H1 (cell line): ENCODE measurements around the gene BTNL8. TPM values are rescaled to one million over a fixed set of nuclear protein-coding genes. Genes with fewer than 3 reads are reported as not detected.

Experiments
- CTCF ChIA-PET: fragments of 300-600 bp; sonication (Branson Sonifier 250); formaldehyde crosslinking; loops from one replicate; lab custom pipeline; 2021; ENCODE audit not compliant: partially characterized antibody; lab: Charles Lee
- POLR2A ChIA-PET: fragments of 300-600 bp; sonication (Branson Sonifier 250); formaldehyde crosslinking; loops from one replicate; lab custom pipeline; 2021; ENCODE audit warnings: inconsistent platforms; ENCODE audit not compliant: partially characterized antibody; lab: Charles Lee
- DNase-seq, 2 experiments: peaks; one replicate each; pipeline versions ENCODE4 v3.0.0 to v3.0.0-alpha.2; 2010 to 2022; ENCODE audit warnings: low spot score in 2 of 2, low read depth in 1 of 2, mixed read lengths in 1 of 2
- FAIRE-seq: peaks from 2 replicates; lab custom pipeline; 2011; peaks lifted over from hg19 to GRCh38; lab: Jason Lieb, UNC
- H2AFZ ChIP-seq: 2 replicates; pipeline ENCODE4 v1.8.1; 2012; ENCODE audit warnings: low read length, inconsistent platforms
- H2AK5ac ChIP-seq: 2 replicates; pipeline ENCODE4 v1.6.1; 2013; ENCODE audit warnings: low read depth, low read length
- H2BK120ac ChIP-seq: replicated peaks from 2 replicates; pipeline ENCODE3; 2013; ENCODE audit warnings: low read depth, low read length, inconsistent platforms
- H2BK12ac ChIP-seq: 2 replicates; pipeline ENCODE4 v1.6.1; 2013; ENCODE audit warnings: low read depth, low read length
- H2BK15ac ChIP-seq: 2 replicates; pipeline ENCODE4 v1.6.1; 2013; ENCODE audit warnings: low read length
- H2BK20ac ChIP-seq: 2 replicates; pipeline ENCODE4 v1.6.1; 2013; ENCODE audit warnings: low read length
- H2BK5ac ChIP-seq: 2 replicates; pipeline ENCODE4 v1.6.1; 2013; ENCODE audit warnings: low read depth, low read length
- H3K14ac ChIP-seq: 2 replicates; pipeline ENCODE4 v1.6.1; 2013; ENCODE audit warnings: inconsistent platforms; ENCODE audit not compliant: insufficient read length
- H3K18ac ChIP-seq: 2 replicates; pipeline ENCODE4 v1.6.1; 2013; ENCODE audit warnings: low read length; ENCODE audit errors: extremely low read depth
- H3K23ac ChIP-seq: 2 replicates; pipeline ENCODE4 v1.6.1; 2013; ENCODE audit warnings: inconsistent platforms; ENCODE audit not compliant: insufficient read length
- H3K23me2 ChIP-seq: 2 replicates; pipeline ENCODE4 v1.6.1; 2013; ENCODE audit warnings: low read depth, low read length
- H3K27ac ChIP-seq: 2 replicates; pipeline ENCODE4 v1.6.1; 2011; ENCODE audit warnings: low read depth, low read length, inconsistent platforms
- H3K27me3 ChIP-seq, 4 experiments: replicated peaks in 1 of 4; 1 replicate in 1 of 4; 2 replicates in 3 of 4; pipeline versions ENCODE4 v1.6.1 to v1.8.1; 2011 to 2013; ENCODE audit warnings: low read length in 3 of 4, mild to moderate bottlenecking in 3 of 4, inconsistent platforms in 2 of 4, mixed read lengths in 2 of 4, moderate library complexity in 1 of 4; ENCODE audit not compliant: control insufficient read depth in 3 of 4, insufficient read depth in 3 of 4; ENCODE audit errors: extremely low read depth in 1 of 4
- H3K36me3 ChIP-seq, 4 experiments: 2 replicates each; pipeline versions ENCODE4 v1.6.1 to v1.8.1; 2011 to 2013; ENCODE audit warnings: mild to moderate bottlenecking in 4 of 4, low read length in 3 of 4, moderate library complexity in 2 of 4, control low read depth in 1 of 4, inconsistent platforms in 1 of 4; ENCODE audit not compliant: insufficient read depth in 4 of 4, control insufficient read depth in 2 of 4
- H3K4ac ChIP-seq: replicated peaks from 2 replicates; pipeline ENCODE3; 2013; ENCODE audit warnings: low read length, low read depth, mixed read lengths, inconsistent platforms; ENCODE audit not compliant: insufficient read length
- H3K4me1 ChIP-seq, 4 experiments: replicated peaks in 1 of 4; 1 replicate in 1 of 4; 2 replicates in 3 of 4; pipeline versions ENCODE4 v1.6.1 to v1.8.1; 2011 to 2013; ENCODE audit warnings: low read length in 3 of 4, inconsistent platforms in 2 of 4, mixed read lengths in 1 of 4; ENCODE audit not compliant: insufficient read depth in 4 of 4, control insufficient read depth in 3 of 4
- H3K4me2 ChIP-seq, 2 experiments: 2 replicates each; pipeline versions ENCODE4 v1.6.1 to v1.8.1; 2011 to 2013; ENCODE audit warnings: low read depth in 2 of 2, low read length in 2 of 2, control low read depth in 1 of 2, inconsistent platforms in 1 of 2, mild to moderate bottlenecking in 1 of 2; ENCODE audit not compliant: insufficient read depth in 1 of 2
- H3K4me3 ChIP-seq, 4 experiments: fragments of 200-600, 300-600 bp in 1 of 4; sonication (generic), shearing (Covaris generic), sonication (Bioruptor Twin) in 1 of 4; 2 replicates each; pipeline versions ENCODE4 v1.5.1 to v1.8.1; 2011 to 2016; ENCODE audit warnings: low read length in 4 of 4, low read depth in 3 of 4, control low read depth in 2 of 4, inconsistent platforms in 2 of 4, mild to moderate bottlenecking in 2 of 4, mixed read lengths in 1 of 4, moderate library complexity in 1 of 4; ENCODE audit not compliant: insufficient read depth in 2 of 4; ENCODE audit errors: extremely low read depth in 1 of 4
- H3K56ac ChIP-seq: replicated peaks from 2 replicates; pipeline ENCODE3; 2013; ENCODE audit warnings: low read depth, mild to moderate bottlenecking, mixed read lengths, low read length, inconsistent platforms; ENCODE audit not compliant: insufficient read length
- H3K79me1 ChIP-seq: 2 replicates; pipeline ENCODE4 v1.6.1; 2013; ENCODE audit warnings: low read depth, low read length, control low read depth
- H3K79me2 ChIP-seq, 2 experiments: 2 replicates each; pipeline versions ENCODE4 v1.6.1 to v1.8.1; 2012 to 2013; ENCODE audit warnings: low read length in 2 of 2, mild to moderate bottlenecking in 2 of 2, inconsistent platforms in 1 of 2; ENCODE audit not compliant: insufficient read depth in 2 of 2, control insufficient read depth in 1 of 2
- H3K9ac ChIP-seq, 4 experiments: replicated peaks in 1 of 4; 1 replicate in 1 of 4; 2 replicates in 3 of 4; pipeline versions ENCODE4 v1.6.1 to v1.8.1; 2011 to 2013; ENCODE audit warnings: low read depth in 3 of 4, low read length in 3 of 4, control low read depth in 2 of 4, mild to moderate bottlenecking in 2 of 4, moderate library complexity in 2 of 4, inconsistent platforms in 1 of 4; ENCODE audit errors: extremely low read depth in 1 of 4
- H3K9me3 ChIP-seq, 2 experiments: 2 replicates each; pipeline versions ENCODE4 v1.6.1 to v1.8.1; 2012 to 2013; ENCODE audit warnings: mild to moderate bottlenecking in 2 of 2, moderate library complexity in 2 of 2, control low read depth in 1 of 2, inconsistent platforms in 1 of 2, low read depth in 1 of 2, low read length in 1 of 2, mixed read lengths in 1 of 2; ENCODE audit not compliant: insufficient read depth in 2 of 2
- H4K20me1 ChIP-seq, 2 experiments: replicated peaks in 1 of 2; 2 replicates each; pipeline versions ENCODE3 to v1.8.1; 2011 to 2013; ENCODE audit warnings: inconsistent platforms in 2 of 2, low read length in 2 of 2, mild to moderate bottlenecking in 1 of 2; ENCODE audit not compliant: insufficient read depth in 2 of 2, control insufficient read depth in 1 of 2
- H4K5ac ChIP-seq: 2 replicates; pipeline ENCODE4 v1.6.1; 2013; ENCODE audit warnings: low read length, low read depth, mixed read lengths, inconsistent platforms; ENCODE audit not compliant: insufficient read length
- H4K8ac ChIP-seq: 2 replicates; pipeline ENCODE4 v1.8.0; 2013; ENCODE audit warnings: mild to moderate bottlenecking, moderate library complexity, low read length, inconsistent platforms; ENCODE audit not compliant: insufficient read depth; ENCODE audit errors: extremely low read depth
- H4K91ac ChIP-seq: replicated peaks from 2 replicates; pipeline ENCODE3; 2013; ENCODE audit warnings: low read length, mixed read lengths, inconsistent platforms; ENCODE audit not compliant: insufficient read length
- BRCA1 ChIP-seq: IDR thresholded peaks from 2 replicates; pipeline ENCODE4 v1.6.1; 2012; ENCODE audit warnings: low read depth, low read length, improper control_type of control experiment
- EZH2 ChIP-seq: fragments of 200-600 bp; sonication (generic); IDR thresholded peaks from 2 replicates; pipeline ENCODE4 v1.7.1; 2012; ENCODE audit warnings: low read depth, mild to moderate bottlenecking, moderate library complexity, low read length, inconsistent platforms; ENCODE audit not compliant: severe bottlenecking
- FOSL1 ChIP-seq: IDR thresholded peaks from 2 replicates; pipeline ENCODE4 v1.6.1; 2011; ENCODE audit warnings: mild to moderate bottlenecking, low read depth, low read length, moderate library complexity; ENCODE audit not compliant: insufficient read depth
- GTF2F1 ChIP-seq: IDR thresholded peaks from 2 replicates; pipeline ENCODE4 v1.6.1; 2012; ENCODE audit warnings: low read depth, low read length, improper control_type of control experiment, borderline replicate concordance
- KDM1A ChIP-seq: fragments of 200-600, 300-600 bp; sonication (generic); IDR thresholded peaks from 2 replicates; pipeline ENCODE4 v1.7.1; 2016; ENCODE audit warnings: mild to moderate bottlenecking, low read length, borderline replicate concordance
- KDM4A ChIP-seq: IDR thresholded peaks from one replicate; pipeline ENCODE4 v1.7.1; 2012; ENCODE audit warnings: low read depth, mild to moderate bottlenecking, moderate library complexity, low read length, inconsistent platforms; ENCODE audit not compliant: severe bottlenecking
- POU5F1 ChIP-seq: IDR thresholded peaks from 2 replicates; pipeline ENCODE4 v1.6.1; 2011; ENCODE audit warnings: low read depth, mild to moderate bottlenecking, low read length, moderate library complexity
- RBBP5 ChIP-seq: IDR thresholded peaks from 2 replicates; pipeline ENCODE4 v1.7.1; 2012; ENCODE audit warnings: low read depth, mild to moderate bottlenecking, inconsistent platforms, low read length, moderate library complexity, borderline replicate concordance
- RXRA ChIP-seq: IDR thresholded peaks from 2 replicates; pipeline ENCODE4 v1.6.1; 2011; ENCODE audit warnings: low read depth, mild to moderate bottlenecking, low read length, moderate library complexity; ENCODE audit not compliant: insufficient read depth
- TAF7 ChIP-seq: optimal IDR thresholded peaks from 2 replicates; pipeline ENCODE3; 2011; ENCODE audit warnings: low read depth, mild to moderate bottlenecking, inconsistent platforms, low read length, moderate library complexity, borderline replicate concordance
- TEAD4 ChIP-seq: IDR thresholded peaks from 2 replicates; pipeline ENCODE4 v1.6.1; 2012; ENCODE audit warnings: low read depth, low read length, inconsistent platforms, mixed read lengths
- YY1 ChIP-seq: IDR thresholded peaks from 2 replicates; pipeline ENCODE4 v1.6.1; 2011; ENCODE audit warnings: low read depth, mild to moderate bottlenecking, low read length
- ZNF274 ChIP-seq: IDR thresholded peaks from 2 replicates; pipeline ENCODE4 v1.7.0; 2012; ENCODE audit warnings: low read length, borderline replicate concordance; ENCODE audit errors: extremely low read depth
- whole genome bisulfite sequencing, 2 experiments: shearing (Covaris generic) in 1 of 2; methylation state at CpG; one replicate each; pipeline versions ENCODE4 v1.1.6 to v1.1.7; 2013 to 2015; ENCODE audit warnings: low lambda C conversion rate in 2 of 2, mixed read lengths in 2 of 2, inconsistent platforms in 1 of 2, low coverage in 1 of 2, missing lambda C conversion rate in 1 of 2; ENCODE audit not compliant: insufficient replicate concordance in 2 of 2, insufficient coverage in 1 of 2, insufficient read length in 1 of 2; ENCODE audit errors: extremely low coverage in 1 of 2, missing lambda C conversion rate in 1 of 2; 5-methylcytosine and 5-hydroxymethylcytosine counted together
- polyA plus RNA-seq, 7 experiments: library from polyadenylated mRNA; depleted of rRNA in 3 of 7; stranded (reverse) in 5 of 7; unstranded in 2 of 7; fragments of >200 nt in 5 of 7; fragments of 200-250 nt in 2 of 7; gene quantifications; 1 replicate in 5 of 7; 2 replicates in 1 of 7; 4 replicates in 1 of 7; pipeline versions ENCODE4 v1.2.1 to v1.2.3, GENCODE V29; 2011 to 2013; ENCODE audit warnings: missing spikeins in 2 of 7, mixed read lengths in 2 of 7
- total RNA-seq: library from RNA; stranded (reverse); fragmentation: NEBNext Ultra II Directional; extraction: Animal tissue kit (Norgen Biotek cat#: 25700); gene quantifications from 2 replicates; pipeline ENCODE4 v1.2.1, GENCODE V29; 2021
- TF ChIP-seq, protein P1 (sequence below): IDR thresholded peaks from 2 replicates; pipeline ENCODE4 v1.6.1; 2011; ENCODE audit warnings: low read length, improper control_type of control experiment

The BTNL8 gene
- total and polyA plus RNA-seq, 2 of the 8 experiments (the other 6 are each of a cell fraction or from before 2014, with no cell fraction given) = 0.32 to 0.48 TPM

DNA sequence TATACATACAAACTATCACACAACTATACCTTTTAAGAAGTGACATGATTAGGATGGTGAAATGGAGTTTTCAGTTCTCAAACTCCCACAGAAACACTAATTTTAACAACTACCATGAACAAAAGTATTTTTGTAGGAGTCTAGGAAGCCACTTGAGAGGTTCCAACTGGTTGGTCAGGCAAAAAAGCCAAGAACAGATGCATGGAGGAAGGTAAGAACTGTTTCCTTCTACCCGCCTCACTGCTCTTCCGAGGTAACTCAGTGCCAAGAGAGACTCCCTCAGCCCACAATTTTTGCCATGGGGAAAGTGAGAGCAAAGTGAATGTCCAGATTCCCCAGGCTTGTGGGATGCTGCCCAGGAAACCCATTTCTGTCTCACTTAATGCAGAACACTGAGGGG is 15.7 kb downstream of the BTNL8 start:
- Histone ChIP-seq H3K4ac (no peak overlapping the region), H4K20me1 (no peaks in the 10 kb centered on the region), H3K36me3 (no peaks in the 10 kb centered on the region), H3K4me3 (no peak overlapping the region), H3K9me3 (peaks cover 2 to 7% of the 10 kb centered on the region in 2 experiments; a peak in 2 of 4 replicates), H3K4me1 (peaks cover 0 to 4% (median 3%) of the 10 kb centered on the region in 4 experiments; a peak in 3 of 7 replicates), H3K27ac (no peak overlapping the region), H3K9ac (no peak overlapping the region), H3K23me2 (no peaks in the 10 kb centered on the region), H4K91ac (no peak overlapping the region), H3K23ac (no peak overlapping the region), H3K79me1 (no peaks in the 10 kb centered on the region), H2AFZ (no peak overlapping the region), H3K14ac (no peak overlapping the region), H3K18ac (no peak overlapping the region), H3K27me3 (no peaks in the 10 kb centered on the region), H2AK5ac (no peak overlapping the region), H4K8ac (no peak overlapping the region), H2BK12ac (no peak overlapping the region), H3K79me2 (no peaks in the 10 kb centered on the region), H3K4me2 (no peak overlapping the region), H4K5ac (no peak overlapping the region), H2BK5ac (no peak overlapping the region), H2BK120ac (no peak overlapping the region), H2BK15ac (no peak overlapping the region), H2BK20ac (no peak overlapping the region), H3K56ac (no peak overlapping the region)
- CTCF ChIA-PET = no interaction called here
- POLR2A ChIA-PET = no interaction called here
- 87% methylated on average over 2 of the region's 2 CpGs; no CpG with 5 or more reads in 1 of the 2 experiments for WGBS, 2 experiments
- no peak for DNase-seq
- no peak for FAIRE-seq
- TF ChIP-seq BRCA1 = no peak
- TF ChIP-seq GTF2F1 = no peak
- TF ChIP-seq KDM4A = no peak
- TF ChIP-seq TEAD4 = no peak
- TF ChIP-seq ZNF274 = no peak
- TF ChIP-seq, protein P1, sequence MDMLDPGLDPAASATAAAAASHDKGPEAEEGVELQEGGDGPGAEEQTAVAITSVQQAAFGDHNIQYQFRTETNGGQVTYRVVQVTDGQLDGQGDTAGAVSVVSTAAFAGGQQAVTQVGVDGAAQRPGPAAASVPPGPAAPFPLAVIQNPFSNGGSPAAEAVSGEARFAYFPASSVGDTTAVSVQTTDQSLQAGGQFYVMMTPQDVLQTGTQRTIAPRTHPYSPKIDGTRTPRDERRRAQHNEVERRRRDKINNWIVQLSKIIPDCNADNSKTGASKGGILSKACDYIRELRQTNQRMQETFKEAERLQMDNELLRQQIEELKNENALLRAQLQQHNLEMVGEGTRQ = no peak
- no peak for TF ChIP-seq TAF7
- no peak for TF ChIP-seq EZH2
- TF ChIP-seq YY1 = no peak
- no peak for TF ChIP-seq RBBP5
- TF ChIP-seq POU5F1 = no peak
- TF ChIP-seq FOSL1 = no peak
- TF ChIP-seq KDM1A = no peak
- no peak for TF ChIP-seq RXRA
